OCI-LY1 (cell line): Measurements from ENCODE around the gene EML6.

ENCODE experiments used
- H2AFZ ChIP-seq: fragments of 200-600 bp; sonication (generic), shearing (Covaris generic); 2 replicates; pipeline ENCODE4 v1.6.0; 2014; ENCODE audit warnings: antibody characterized with exemption, mild to moderate bottlenecking, low read length
- H3F3A ChIP-seq: fragments of 200-600 bp; sonication (generic), shearing (Covaris generic); 2 replicates; pipeline ENCODE4 v1.6.0; 2014; ENCODE audit warnings: mild to moderate bottlenecking, antibody characterized with exemption, low read length, moderate library complexity; ENCODE audit not compliant: insufficient read depth
- H3K27ac ChIP-seq: fragments of 200-600 bp; sonication (generic); 2 replicates; pipeline ENCODE4 v1.5.1; 2014; ENCODE audit warnings: low read length, mixed run types, mild to moderate bottlenecking, low read depth; ENCODE audit not compliant: poor library complexity, severe bottlenecking
- H3K27me3 ChIP-seq: fragments of 200-600 bp; sonication (generic); 2 replicates; pipeline ENCODE4 v1.6.0; 2014; ENCODE audit warnings: antibody characterized with exemption, mild to moderate bottlenecking, low read length, moderate library complexity; ENCODE audit not compliant: insufficient read depth
- H3K36me3 ChIP-seq: fragments of 200-600 bp; sonication (generic); 2 replicates; pipeline ENCODE4 v1.6.1; 2014; ENCODE audit warnings: mild to moderate bottlenecking, antibody characterized with exemption, low read length, moderate library complexity, mixed read lengths; ENCODE audit not compliant: insufficient read depth
- H3K4me1 ChIP-seq: fragments of 200-600 bp; sonication (generic); 2 replicates; pipeline ENCODE4 v1.5.1; 2014; ENCODE audit warnings: mild to moderate bottlenecking, low read length, moderate library complexity; ENCODE audit not compliant: insufficient read depth, severe bottlenecking
- H3K4me2 ChIP-seq: fragments of 200-600 bp; sonication (generic), shearing (Covaris generic); 2 replicates; pipeline ENCODE4 v1.6.1; 2014; ENCODE audit warnings: low read length
- H3K4me3 ChIP-seq: fragments of 200-600 bp; sonication (generic); 2 replicates; pipeline ENCODE4 v1.5.1; 2014; ENCODE audit warnings: low read length, low read depth, mild to moderate bottlenecking, mixed read lengths; ENCODE audit not compliant: poor library complexity, severe bottlenecking
- H3K79me2 ChIP-seq: fragments of 200-600 bp; shearing (Covaris generic); 2 replicates; pipeline ENCODE4 v1.6.1; 2016; ENCODE audit warnings: mixed run types, low read length, mixed read lengths; ENCODE audit not compliant: insufficient read depth
- H3K9ac ChIP-seq: fragments of 200-600 bp; sonication (generic), shearing (Covaris generic); 2 replicates; pipeline ENCODE4 v1.6.1; 2014; ENCODE audit warnings: mild to moderate bottlenecking, low read length, mixed read lengths
- H3K9me2 ChIP-seq: fragments of 200-600 bp; sonication (generic), shearing (Covaris generic); 2 replicates; pipeline ENCODE4 v1.6.1; 2014; ENCODE audit warnings: low read depth, mild to moderate bottlenecking, low read length, mixed read lengths
- H3K9me3 ChIP-seq: fragments of 200-600 bp; shearing (Covaris generic); 2 replicates; pipeline ENCODE4 v1.6.1; 2014; ENCODE audit warnings: low read length, mixed read lengths
- H4K20me1 ChIP-seq: fragments of 200-600 bp; sonication (generic), shearing (Covaris generic); 2 replicates; pipeline ENCODE4 v1.6.0; 2016; ENCODE audit warnings: mild to moderate bottlenecking, low read length; ENCODE audit not compliant: insufficient read depth
- CTCF ChIP-seq: fragments of 200-600 bp; sonication (generic), shearing (Covaris generic); IDR thresholded peaks from 2 replicates; pipeline ENCODE4 v1.5.1; 2017; ENCODE audit warnings: mild to moderate bottlenecking, antibody characterized with exemption, low read length, moderate library complexity, mixed read lengths
- EZH2 ChIP-seq: fragments of 200-600 bp; sonication (generic), shearing (Covaris generic); IDR thresholded peaks from 2 replicates; pipeline ENCODE4 v1.8.0; 2017; ENCODE audit warnings: borderline replicate concordance, mixed run types, mild to moderate bottlenecking, antibody characterized with exemption, low read length, moderate library complexity, mixed read lengths

Gene EML6

GRCh38 chr2:55013936-55014335 is 290.5 kb downstream of the EML6 start:
- TF ChIP-seq CTCF (peak; percentile 63), EZH2 (no peak)
- Histone ChIP-seq H3K9me3 (0 out of 2 replicates have a peak, but pooled peaks cover 2% of the 10 kb centered on the region), H3K4me1 (peaks cover 53% of the 10 kb centered on the region), H4K20me1 (no peaks in the 10 kb centered on the region), H3K27ac (peak overlapping the region; percentile 81), H3K9me2 (no peaks in the 10 kb centered on the region), H3K4me2 (no peak overlapping the region), H3K79me2 (peaks cover 35% of the 10 kb centered on the region), H3K27me3 (no peaks in the 10 kb centered on the region), H3K36me3 (peaks cover 6% of the 10 kb centered on the region; the same call in 1 of the 2 replicates), H3F3A (no peaks in the 10 kb centered on the region), H3K9ac (no peak overlapping the region), H2AFZ (no peak overlapping the region), H3K4me3 (no peak overlapping the region)

- Histone ChIP-seq H3K36me3 (peaks cover 7% of the 10 kb centered on the region; the same call in 1 of the 2 replicates), H4K20me1 (no peaks in the 10 kb centered on the region), H3K4me3 (no peak overlapping the region), H3K9me3 (0 out of 2 replicates have a peak, but pooled peaks cover 2% of the 10 kb centered on the region), H3K27me3 (no peaks in the 10 kb centered on the region), H3F3A (no peaks in the 10 kb centered on the region), H3K4me1 (peaks cover 53% of the 10 kb centered on the region), H3K9ac (no peak overlapping the region), H2AFZ (no peak overlapping the region), H3K79me2 (peaks cover 31% of the 10 kb centered on the region), H3K4me2 (no peak overlapping the region), H3K27ac (no peak overlapping the region), H3K9me2 (no peaks in the 10 kb centered on the region)
- TF ChIP-seq CTCF: peak; percentile 76
- no peak for TF ChIP-seq EZH2
Measured at GRCh38 chr2:55014962-55015939, 291.8 kb downstream of the EML6 start.

GRCh38 chr2:55017428-55017827 is 294.0 kb downstream of the EML6 start:
- Histone ChIP-seq H3K36me3 (peaks cover 7% of the 10 kb centered on the region; the same call in 1 of the 2 replicates), H3K4me1 (peaks cover 36% of the 10 kb centered on the region), H3K79me2 (peaks cover 25% of the 10 kb centered on the region), H3F3A (no peaks in the 10 kb centered on the region), H4K20me1 (no peaks in the 10 kb centered on the region), H3K27ac (no peak overlapping the region), H3K4me2 (no peak overlapping the region), H2AFZ (no peak overlapping the region), H3K27me3 (no peaks in the 10 kb centered on the region), H3K9me3 (0 out of 2 replicates have a peak, but pooled peaks cover 2% of the 10 kb centered on the region), H3K9ac (no peak overlapping the region), H3K4me3 (no peak overlapping the region), H3K9me2 (no peaks in the 10 kb centered on the region)
- TF ChIP-seq CTCF (no peak), EZH2 (no peak)
